GM18867 (cell line): ENCODE data around the gene FIZ1.

Experiments
- ATAC-seq: cut with Tn5 transposase; IDR thresholded peaks from one replicate; pipeline ENCODE4 v1.9.1; 2021; ENCODE audit warnings: mild to moderate bottlenecking, moderate library complexity; ENCODE audit not compliant: unreplicated experiment

FIZ1 gene

DNA sequence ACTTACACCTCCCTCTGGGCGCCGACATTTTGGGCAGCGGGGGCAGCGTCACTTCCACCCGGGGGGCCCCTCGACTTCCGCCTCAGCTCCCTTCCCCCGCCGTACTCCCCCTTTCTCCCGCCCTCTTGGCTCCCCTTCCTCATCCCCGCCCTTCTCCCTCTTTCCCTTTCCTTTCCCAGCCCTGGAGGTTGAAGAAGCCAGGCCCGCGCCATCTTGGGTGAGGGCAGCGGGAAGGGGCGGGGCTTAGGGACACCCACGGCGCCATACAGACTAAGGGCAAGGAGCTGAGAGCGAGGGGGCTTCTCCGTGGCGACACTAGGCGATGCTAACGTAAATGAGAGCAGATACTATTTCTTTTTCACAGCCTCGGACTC, at the start of gene FIZ1:
Gene FIZ1 (minus strand): TSS at position 50 of the 374 bp plus-strand sequence. CDS start 1,652 bp downstream, outside the sequence.
- peak; percentile 61 for ATAC-seq

GRCh38 chr19:55648585-55649267, 49.4 kb upstream of the FIZ1 start:
- no peak for ATAC-seq

GRCh38 chr19:55647732-55648584, 48.6 kb upstream of the FIZ1 start, which contains the start of gene CCDC106:
Gene CCDC106 (plus strand): TSS chr19:55648212. CDS start chr19:55649047, 835 bp downstream.
- ATAC-seq: peak; percentile 27

DNA sequence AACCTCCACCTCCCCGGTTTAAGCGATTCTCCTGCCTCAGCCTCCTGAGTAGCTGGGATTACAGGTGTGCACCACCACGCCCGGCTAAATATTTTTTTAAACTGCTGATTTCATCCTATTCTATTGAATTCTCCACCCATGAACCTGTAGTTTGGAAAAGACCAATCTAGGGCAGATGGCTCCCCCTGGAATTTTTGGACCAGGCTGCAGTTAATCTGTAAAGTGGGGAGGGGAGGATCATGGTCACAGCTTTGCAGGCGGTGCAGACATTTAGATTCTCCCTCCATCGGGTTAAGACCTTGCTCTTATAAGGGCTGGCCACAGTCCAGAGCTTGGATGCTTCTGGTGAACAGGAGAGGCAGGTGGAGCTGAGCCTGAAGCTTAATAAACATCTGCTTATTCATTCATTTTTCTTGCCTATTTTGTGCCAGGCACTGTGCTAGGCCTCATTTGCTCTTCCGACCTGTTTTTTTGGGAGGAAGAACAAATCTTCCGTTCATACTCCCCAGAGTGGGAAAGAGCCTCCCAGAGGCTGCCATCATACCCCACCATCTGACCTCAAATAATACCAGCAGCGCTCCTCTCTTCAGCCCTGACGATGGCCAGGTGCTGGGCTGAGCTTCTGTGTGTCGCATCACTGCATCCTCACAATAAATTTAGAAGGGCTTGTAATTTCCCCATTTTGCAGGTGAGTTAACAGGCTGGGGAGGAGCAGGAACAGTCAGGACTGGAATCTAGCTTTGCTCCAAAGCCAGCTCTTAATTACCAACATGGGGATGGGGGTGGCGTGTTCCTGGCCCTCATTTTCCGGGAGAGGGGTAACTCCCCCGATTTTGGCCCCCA, 47.8 kb upstream of the FIZ1 start:
- no peak for ATAC-seq

DNA sequence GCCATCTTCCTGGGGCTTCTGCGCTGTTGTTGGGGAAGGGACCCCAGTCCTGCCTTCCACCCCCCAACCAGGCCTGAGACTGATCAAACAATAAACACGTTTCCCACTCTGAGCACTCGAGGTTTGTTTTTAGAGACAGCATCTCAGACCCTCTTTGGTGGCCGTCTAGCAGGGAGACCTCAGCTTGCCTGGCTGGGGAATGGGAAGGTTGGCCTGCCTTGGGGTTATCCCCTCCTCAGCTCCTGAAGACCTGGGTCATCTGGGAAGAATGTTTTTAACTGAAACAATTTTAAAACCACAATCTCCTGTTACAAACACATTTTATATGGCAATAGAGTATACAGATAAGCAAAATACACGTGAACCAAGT, 46.2 kb upstream of the FIZ1 start:
- ATAC-seq: no peak

DNA sequence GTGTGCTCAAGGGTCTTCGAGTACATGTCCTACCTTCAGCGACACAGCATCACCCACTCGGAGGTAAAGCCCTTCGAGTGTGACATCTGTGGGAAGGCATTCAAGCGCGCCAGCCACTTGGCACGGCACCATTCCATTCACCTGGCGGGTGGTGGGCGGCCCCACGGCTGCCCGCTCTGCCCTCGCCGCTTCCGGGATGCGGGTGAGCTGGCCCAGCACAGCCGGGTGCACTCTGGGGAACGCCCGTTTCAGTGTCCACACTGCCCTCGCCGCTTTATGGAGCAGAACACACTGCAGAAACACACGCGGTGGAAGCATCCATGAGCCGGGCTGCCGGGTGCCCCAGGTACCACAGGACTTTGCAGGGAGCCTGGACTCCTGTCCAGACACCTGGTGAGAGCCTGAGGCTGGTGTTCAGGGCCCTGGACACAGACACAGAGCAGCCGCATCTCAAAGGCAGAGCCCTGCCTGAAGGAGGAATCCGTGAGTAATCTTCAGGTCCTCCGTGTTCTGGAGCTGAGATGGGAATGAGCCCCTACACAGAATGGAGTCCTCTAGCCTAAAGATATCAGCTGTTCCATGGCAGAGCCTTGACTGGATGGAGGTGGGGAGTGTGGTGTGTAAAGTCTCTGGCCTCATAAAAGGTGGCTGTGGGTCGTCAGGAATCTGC, 45.7 kb upstream of the FIZ1 start:
- no peak for ATAC-seq

GRCh38 chr19:55644191-55644833, 45.0 kb upstream of the FIZ1 start:
- ATAC-seq: no peak

- ATAC-seq: no peak
Observed at GRCh38 chr19:55643887-55644176, 44.5 kb upstream of the FIZ1 start.

- peak; percentile 32 for ATAC-seq
Observed at GRCh38 chr19:55643003-55643886, 43.9 kb upstream of the FIZ1 start, which contains the start of gene ZNF581. Gene ZNF581 (plus strand): TSS chr19:55643649. CDS start chr19:55644572, 923 bp downstream.

- peak; percentile 5 for ATAC-seq
Observed at GRCh38 chr19:55642153-55643002, 43.1 kb upstream of the FIZ1 start.

DNA sequence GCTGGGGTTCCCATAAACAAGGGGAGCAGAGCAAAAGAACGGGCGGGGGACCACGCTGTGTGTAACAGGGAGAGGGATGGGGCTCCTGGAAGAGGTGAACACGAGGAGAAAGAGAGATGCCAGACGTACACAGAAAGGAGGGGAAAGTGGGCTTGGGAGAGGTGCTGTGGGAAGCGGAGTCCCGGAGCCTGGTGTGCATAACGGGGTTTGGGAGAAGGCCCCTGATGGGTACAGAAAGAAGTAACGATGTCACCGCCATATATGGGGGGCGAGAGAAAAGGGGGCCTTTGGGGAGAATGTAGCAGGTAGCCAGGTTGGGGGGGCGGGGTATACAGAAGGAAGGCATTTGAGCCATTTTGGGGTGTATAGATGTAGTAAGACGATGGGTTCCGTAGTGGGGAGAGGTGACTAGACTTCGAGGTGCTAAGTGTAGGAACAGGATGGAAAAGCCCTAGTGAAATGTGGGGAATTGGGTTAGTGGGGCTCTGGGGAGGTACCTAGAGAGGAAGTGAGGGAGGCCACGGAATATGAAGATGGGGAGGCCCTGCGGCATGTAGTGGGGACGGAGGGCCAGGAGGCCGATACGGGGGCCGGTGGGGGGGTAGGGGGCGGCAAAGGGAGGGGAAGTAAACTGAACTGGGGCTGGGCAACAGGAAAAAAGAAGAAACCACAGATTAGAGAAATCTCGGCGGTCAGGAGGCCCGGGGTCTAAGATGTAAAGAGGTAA, 42.3 kb upstream of the FIZ1 start:
- ATAC-seq: no peak

GRCh38 chr19:55640577-55641425, 41.5 kb upstream of the FIZ1 start, which contains the start of gene ZNF580:
Gene ZNF580 (plus strand): TSS chr19:55641002. CDS start chr19:55642509, 1,507 bp downstream.
- ATAC-seq: peak; percentile 28

DNA sequence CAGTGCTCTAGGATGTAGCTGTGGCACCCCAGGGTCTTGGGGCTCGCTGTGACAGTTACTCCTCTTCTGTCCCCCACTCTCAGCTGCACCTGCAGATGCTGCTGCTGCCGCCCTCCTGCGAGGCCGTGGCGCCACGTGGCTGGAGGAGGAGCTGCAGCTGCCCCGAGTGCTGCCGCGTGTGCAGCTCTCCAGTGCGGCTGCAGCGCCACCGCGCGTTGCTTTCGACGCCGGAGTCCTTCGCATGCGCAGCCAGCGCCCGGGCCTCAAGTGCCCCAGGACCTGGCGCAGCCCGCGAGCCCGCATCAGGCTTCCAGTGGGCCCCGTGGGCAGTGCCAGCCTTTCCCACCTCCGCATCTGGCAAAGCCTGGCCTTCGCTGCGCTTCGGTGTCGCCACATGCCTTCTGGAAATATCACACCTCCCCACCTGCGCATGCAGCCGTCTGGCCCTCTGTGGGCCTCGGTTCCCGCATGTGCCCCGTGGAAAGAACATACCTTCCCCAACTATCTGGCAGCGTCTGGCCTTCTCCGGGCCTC, 40.8 kb upstream of the FIZ1 start:
- ATAC-seq: peak; percentile 25

DNA sequence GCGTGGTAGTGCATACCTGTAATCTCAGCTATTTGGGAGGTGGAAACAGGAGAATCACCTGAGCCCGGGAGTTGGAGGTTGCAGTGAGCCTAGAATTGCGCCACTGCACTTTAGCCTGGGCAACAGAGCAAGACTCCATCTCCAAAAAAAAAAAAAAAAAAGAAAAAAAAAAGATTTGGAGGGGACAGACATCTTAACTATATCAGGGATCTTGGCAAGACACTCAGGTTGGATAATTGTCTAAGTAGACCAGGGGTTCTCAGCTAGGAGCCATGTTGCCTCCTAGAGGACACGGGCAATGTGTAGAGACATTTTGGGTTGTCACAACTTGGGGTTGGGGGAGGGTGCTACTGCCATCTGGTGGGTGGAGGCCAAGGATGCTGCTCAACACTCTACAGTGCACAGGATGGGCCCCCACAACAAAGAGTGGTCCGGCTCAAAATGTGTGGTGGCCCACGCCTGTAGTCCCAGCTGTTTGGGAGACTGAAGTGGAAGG, 39.6 kb upstream of the FIZ1 start:
- no peak for ATAC-seq

DNA sequence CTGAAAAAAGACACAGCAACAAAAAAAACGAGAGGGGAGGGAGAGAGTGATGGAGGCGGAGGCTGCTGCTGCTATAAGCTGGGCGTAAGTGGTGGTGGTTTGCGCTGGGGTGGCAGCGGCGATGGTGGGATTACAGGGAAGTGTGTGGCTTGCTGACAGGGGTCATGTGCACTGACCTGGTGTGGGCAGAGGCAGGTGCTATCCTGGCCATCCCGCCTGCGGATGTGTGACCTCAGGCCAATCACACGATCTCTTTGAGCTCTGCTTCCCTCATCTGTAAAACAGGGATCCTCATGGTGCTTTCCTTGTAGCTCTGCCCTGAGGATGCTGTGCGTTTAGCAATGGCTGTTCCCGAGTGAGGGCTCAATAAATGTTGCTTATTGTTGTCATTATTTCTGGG, 38.2 kb upstream of the FIZ1 start:
- ATAC-seq: no peak

- no peak for ATAC-seq
Observed at GRCh38 chr19:55636723-55637122, 37.4 kb upstream of the FIZ1 start.
